Measurements from ENCODE around the gene ZC3H12C. TPM values are rescaled to one million over a fixed set of nuclear protein-coding genes. Genes with fewer than 3 reads are reported as not detected.
"Not testable (repeated sequence)": the region's sequence is repeated elsewhere in the genome, so short reads cannot be mapped to it uniquely, and the experiment has no call there.

Gene ZC3H12C
- total RNA-seq, 2 donors from 2014 or later = 9.2 to 18.8 TPM

- TF ChIP-seq, protein P1, sequence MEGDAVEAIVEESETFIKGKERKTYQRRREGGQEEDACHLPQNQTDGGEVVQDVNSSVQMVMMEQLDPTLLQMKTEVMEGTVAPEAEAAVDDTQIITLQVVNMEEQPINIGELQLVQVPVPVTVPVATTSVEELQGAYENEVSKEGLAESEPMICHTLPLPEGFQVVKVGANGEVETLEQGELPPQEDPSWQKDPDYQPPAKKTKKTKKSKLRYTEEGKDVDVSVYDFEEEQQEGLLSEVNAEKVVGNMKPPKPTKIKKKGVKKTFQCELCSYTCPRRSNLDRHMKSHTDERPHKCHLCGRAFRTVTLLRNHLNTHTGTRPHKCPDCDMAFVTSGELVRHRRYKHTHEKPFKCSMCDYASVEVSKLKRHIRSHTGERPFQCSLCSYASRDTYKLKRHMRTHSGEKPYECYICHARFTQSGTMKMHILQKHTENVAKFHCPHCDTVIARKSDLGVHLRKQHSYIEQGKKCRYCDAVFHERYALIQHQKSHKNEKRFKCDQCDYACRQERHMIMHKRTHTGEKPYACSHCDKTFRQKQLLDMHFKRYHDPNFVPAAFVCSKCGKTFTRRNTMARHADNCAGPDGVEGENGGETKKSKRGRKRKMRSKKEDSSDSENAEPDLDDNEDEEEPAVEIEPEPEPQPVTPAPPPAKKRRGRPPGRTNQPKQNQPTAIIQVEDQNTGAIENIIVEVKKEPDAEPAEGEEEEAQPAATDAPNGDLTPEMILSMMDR (IDR thresholded peaks at IDR 0.05) = no peak
- DNase-seq = no peak
- no peak overlapping the region for H3K9ac ChIP-seq (ENCODE audit: low read depth in 2 of 2, low read length in 2 of 2)
- H3K27me3 ChIP-seq = no peaks in the 10 kb centered on the region
- H3K36me3 ChIP-seq = no peaks in the 10 kb centered on the region
- H3K27ac ChIP-seq = no peak overlapping the region
- H3K9me3 ChIP-seq = no peaks in the 10 kb centered on the region
- H3K4me1 ChIP-seq = no peaks in the 10 kb centered on the region
- intact Hi-C loops (cut with DNase I) = loop anchor here (2.0 to 10.0 kb wide), 2 partner anchors 177 to 255 kb away; no protein-coding TSS in a partner anchor
- H3K4me3 ChIP-seq = no peak overlapping the region
These were observed 106.2 kb downstream of the ZC3H12C start for GRCh38 chr11:110199184-110199981.

- no peak overlapping the region for H3K4me3 ChIP-seq
- no peak for DNase-seq
- intact Hi-C loops (cut with DNase I) = no loop called here
- TF ChIP-seq, protein P1 (IDR thresholded peaks at IDR 0.05) = no peak
- no peaks in the 10 kb centered on the region for H3K36me3 ChIP-seq
- no peaks in the 10 kb centered on the region for H3K4me1 ChIP-seq
- no peak overlapping the region for H3K27ac ChIP-seq
- H3K9me3 ChIP-seq = no peaks in the 10 kb centered on the region
- H3K27me3 ChIP-seq = no peaks in the 10 kb centered on the region
- H3K9ac ChIP-seq (ENCODE audit: low read depth in 2 of 2, low read length in 2 of 2) = no peak overlapping the region
These were observed 107.0 kb downstream of the ZC3H12C start for GRCh38 chr11:110200241-110200640.

DNA sequence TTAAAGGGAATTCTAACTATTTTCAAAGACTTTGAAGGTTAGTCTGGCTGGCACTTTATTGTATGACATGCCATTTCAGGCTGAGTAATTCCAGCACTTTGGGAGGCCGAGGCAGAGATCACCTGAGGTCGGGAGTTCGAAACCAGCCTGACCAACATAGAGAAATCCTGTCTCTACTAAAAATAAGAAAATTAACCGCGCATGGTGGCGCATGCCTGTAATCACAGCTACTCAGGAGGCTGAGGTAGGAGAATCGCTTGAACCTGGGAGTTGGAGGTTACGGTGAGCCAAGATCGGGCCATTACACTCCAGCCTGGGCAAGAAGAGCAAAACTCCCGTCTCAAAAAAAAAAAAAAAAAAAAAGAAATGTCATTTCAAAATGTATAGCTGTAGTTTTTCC, 107.6 kb downstream of the ZC3H12C start:
- Histone ChIP-seq H3K9ac (ENCODE audit: low read depth in 2 of 2, low read length in 2 of 2) (no peak overlapping the region), H3K9me3 (no peaks in the 10 kb centered on the region), H3K27ac (no peak overlapping the region), H3K4me1 (no peaks in the 10 kb centered on the region), H3K27me3 (no peaks in the 10 kb centered on the region), H3K36me3 (no peaks in the 10 kb centered on the region), H3K4me3 (no peak overlapping the region)
- no peak for DNase-seq
- TF ChIP-seq, protein P1 (IDR thresholded peaks at IDR 0.05) = no peak
- intact Hi-C loops (cut with DNase I) = no loop called here

DNA sequence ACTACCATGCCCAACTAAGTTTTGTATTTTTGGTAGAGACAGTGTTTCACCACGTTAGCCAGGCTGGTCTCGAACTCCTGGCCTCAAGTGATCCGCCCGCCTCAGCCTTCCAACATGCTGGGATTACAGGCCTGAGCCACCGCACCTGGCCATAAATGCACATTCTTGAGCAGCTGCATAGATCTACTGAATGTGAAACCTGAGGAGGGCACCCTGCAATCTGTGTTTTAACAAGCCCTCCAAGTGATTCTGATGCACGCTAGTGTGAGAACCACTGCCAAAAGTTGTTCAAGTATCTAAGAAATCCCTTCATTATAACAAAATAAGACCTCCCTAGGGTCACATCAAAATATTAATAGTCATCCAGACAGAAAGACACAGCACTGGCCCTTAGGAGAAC, 113.9 kb downstream of the ZC3H12C start:
- H3K9ac ChIP-seq (ENCODE audit: low read depth in 2 of 2, low read length in 2 of 2) = no peak overlapping the region
- H3K4me3 ChIP-seq = no peak overlapping the region
- H3K36me3 ChIP-seq = no peaks in the 10 kb centered on the region
- no peak for DNase-seq
- TF ChIP-seq, protein P1 (IDR thresholded peaks at IDR 0.05) = no peak
- H3K27me3 ChIP-seq = no peaks in the 10 kb centered on the region
- no peak overlapping the region for H3K27ac ChIP-seq
- H3K9me3 ChIP-seq = no peaks in the 10 kb centered on the region
- intact Hi-C loops (cut with DNase I) = no loop called here
- H3K4me1 ChIP-seq = no peaks in the 10 kb centered on the region

- intact Hi-C loops (cut with DNase I); H3K4me1 ChIP-seq; DNase-seq; H3K36me3 ChIP-seq; H3K9ac ChIP-seq (ENCODE audit: low read depth in 2 of 2, low read length in 2 of 2); H3K27me3 ChIP-seq; H3K9me3 ChIP-seq; H3K27ac ChIP-seq: not testable (repeated sequence)
- peak overlapping the region; percentile 9 for H3K4me3 ChIP-seq
These were observed 115.6 kb downstream of the ZC3H12C start for GRCh38 chr11:110208678-110209312.

DNA sequence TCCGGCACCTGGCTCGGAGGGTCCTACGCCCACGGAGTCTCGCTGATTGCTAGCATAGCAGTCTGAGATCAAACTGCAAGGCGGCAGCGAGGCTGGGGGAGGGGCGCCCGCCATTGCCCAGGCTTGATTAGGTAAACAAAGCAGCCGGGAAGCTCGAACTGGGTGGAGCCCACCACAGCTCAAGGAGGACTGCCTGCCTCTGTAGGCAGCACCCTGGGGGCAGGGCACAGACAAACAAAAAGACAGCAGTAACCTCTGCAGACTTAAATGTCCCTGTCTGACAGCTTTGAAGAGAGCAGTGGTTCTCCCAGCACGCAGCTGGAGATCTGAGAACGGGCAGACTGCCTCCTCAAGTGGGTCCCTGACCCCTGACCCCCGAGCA, 116.1 kb downstream of the ZC3H12C start:
- H3K27me3 ChIP-seq; intact Hi-C loops (cut with DNase I); H3K36me3 ChIP-seq; DNase-seq; H3K27ac ChIP-seq; H3K4me1 ChIP-seq; H3K9me3 ChIP-seq; H3K9ac ChIP-seq (ENCODE audit: low read depth in 2 of 2, low read length in 2 of 2): not testable (repeated sequence)
- H3K4me3 ChIP-seq = peak overlapping the region; percentile 9
